Measurements from ENCODE around the gene TNC.

The TNC gene

DNA sequence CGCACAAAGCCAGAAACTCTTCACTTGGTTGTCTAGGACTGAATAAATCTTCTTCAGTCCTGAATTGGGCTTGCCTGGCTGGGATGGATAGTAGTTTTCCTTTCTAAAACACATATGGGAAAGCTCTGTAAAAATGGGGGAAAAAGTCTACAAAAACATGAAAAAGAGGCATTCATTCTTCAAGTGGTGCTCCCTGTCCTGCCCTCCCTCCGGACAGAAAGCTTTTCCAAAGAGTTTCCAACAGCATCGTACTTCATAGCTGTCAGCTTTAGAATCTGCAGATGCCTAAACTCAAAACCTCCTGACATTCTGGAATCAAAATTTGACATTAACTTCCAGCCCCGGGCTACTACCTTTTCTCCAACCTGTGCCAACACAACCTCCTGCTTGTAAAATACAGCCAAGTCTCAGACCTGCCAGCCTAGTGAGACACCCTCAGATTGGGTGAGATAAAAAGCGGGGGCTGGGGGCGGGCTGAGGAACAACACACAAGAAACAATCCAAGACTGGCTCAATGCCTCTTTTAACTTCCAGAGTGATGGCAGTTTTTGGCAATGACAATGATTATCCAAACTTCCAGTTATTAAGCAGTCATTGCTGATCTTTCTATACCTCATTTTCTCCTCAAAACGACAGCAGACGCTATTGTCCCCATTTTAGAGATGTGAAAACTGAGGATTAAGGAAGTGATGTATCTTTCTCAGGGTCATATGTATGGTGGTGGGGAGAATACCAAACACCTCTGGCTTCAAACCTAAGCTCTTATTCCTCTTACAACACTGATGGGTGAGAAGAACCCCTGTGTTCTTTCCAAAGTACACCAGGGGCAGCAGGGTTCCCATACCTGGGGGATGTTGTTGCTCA, 1.3 kb downstream of the TNC start:
- no peaks in the 10 kb centered on the region; the same call in 1 of the 2 replicates for H3K9me3 ChIP-seq
- DNase-seq = no peak
- H3K36me3 ChIP-seq = no peaks in the 10 kb centered on the region
- H3K4me3 ChIP-seq (ENCODE audit: low read depth, low read length) = no peak overlapping the region
- H3K27me3 ChIP-seq = peaks cover 16% of the 10 kb centered on the region
- H3K4me1 ChIP-seq = no peaks in the 10 kb centered on the region
- TF ChIP-seq, protein P1, sequence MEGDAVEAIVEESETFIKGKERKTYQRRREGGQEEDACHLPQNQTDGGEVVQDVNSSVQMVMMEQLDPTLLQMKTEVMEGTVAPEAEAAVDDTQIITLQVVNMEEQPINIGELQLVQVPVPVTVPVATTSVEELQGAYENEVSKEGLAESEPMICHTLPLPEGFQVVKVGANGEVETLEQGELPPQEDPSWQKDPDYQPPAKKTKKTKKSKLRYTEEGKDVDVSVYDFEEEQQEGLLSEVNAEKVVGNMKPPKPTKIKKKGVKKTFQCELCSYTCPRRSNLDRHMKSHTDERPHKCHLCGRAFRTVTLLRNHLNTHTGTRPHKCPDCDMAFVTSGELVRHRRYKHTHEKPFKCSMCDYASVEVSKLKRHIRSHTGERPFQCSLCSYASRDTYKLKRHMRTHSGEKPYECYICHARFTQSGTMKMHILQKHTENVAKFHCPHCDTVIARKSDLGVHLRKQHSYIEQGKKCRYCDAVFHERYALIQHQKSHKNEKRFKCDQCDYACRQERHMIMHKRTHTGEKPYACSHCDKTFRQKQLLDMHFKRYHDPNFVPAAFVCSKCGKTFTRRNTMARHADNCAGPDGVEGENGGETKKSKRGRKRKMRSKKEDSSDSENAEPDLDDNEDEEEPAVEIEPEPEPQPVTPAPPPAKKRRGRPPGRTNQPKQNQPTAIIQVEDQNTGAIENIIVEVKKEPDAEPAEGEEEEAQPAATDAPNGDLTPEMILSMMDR (IDR thresholded peaks at IDR 0.05; ENCODE audit: low read depth, low read length) = no peak

DNA sequence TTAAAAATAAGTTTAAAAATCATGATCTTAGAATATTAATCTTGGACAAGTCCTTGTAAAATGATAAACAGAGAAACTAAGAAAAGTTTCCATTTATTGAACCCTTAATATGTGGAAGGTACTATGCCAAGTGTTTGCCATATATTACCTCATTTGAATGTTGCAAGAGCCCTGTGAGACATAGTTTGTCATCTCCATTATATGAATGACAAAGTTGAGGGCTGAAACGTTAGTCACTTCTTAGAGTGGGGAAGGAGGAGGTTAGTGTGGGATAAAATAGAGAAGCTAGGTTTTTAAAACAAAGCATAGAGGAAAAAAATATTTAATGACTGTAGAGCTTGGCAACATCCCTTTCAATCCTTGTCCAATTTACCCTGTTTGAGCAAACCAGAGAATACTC, 2.0 kb downstream of the TNC start:
- DNase-seq = no peak
- no peaks in the 10 kb centered on the region for H3K36me3 ChIP-seq
- H3K4me3 ChIP-seq (ENCODE audit: low read depth, low read length) = no peak overlapping the region
- TF ChIP-seq, protein P1 (IDR thresholded peaks at IDR 0.05; ENCODE audit: low read depth, low read length) = no peak
- peaks cover 16% of the 10 kb centered on the region for H3K27me3 ChIP-seq
- H3K4me1 ChIP-seq = no peaks in the 10 kb centered on the region
- H3K9me3 ChIP-seq = no peaks in the 10 kb centered on the region; the same call in 1 of the 2 replicates

DNA sequence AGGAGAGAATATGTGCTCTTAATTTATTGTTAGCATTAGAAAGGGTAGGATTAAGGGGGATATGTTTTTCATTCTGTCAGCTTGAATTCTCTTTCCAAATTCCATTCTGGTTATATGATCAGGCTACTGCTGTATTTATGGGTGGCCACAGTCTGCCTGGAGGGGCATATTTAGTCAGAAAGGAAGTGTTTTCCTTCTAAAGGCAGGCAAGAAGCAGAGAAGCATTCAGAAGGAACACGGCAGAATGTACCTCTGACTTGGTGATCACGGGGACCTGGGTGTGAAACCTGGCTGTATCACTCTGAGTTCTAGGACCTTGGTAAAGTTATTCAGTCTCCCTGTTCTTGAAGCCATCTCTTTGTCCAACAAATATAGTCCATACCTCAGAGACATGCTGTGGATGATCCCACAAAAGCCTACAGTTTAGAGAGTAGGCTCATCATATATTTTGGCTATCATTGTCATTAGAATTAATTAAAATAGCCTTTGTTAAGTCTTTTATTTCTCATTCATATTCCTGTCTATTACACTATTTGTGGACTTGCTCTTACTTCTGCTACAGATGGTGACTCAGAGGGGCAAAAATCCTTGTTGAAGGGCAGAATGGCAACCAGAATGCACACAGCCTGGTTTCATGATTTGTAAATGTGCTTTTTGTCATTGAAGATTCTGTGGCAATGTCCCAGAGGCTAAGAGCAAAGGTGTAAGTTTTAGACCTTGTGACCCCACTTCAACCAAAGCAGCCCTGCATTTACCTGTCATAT, 2.7 kb downstream of the TNC start:
- TF ChIP-seq, protein P1 (IDR thresholded peaks at IDR 0.05; ENCODE audit: low read depth, low read length) = no peak
- H3K36me3 ChIP-seq = no peaks in the 10 kb centered on the region
- H3K9me3 ChIP-seq = no peaks in the 10 kb centered on the region; the same call in 1 of the 2 replicates
- H3K4me1 ChIP-seq = no peaks in the 10 kb centered on the region
- H3K27me3 ChIP-seq = peaks cover 16% of the 10 kb centered on the region
- DNase-seq = no peak
- no peak overlapping the region for H3K4me3 ChIP-seq (ENCODE audit: low read depth, low read length)

DNA sequence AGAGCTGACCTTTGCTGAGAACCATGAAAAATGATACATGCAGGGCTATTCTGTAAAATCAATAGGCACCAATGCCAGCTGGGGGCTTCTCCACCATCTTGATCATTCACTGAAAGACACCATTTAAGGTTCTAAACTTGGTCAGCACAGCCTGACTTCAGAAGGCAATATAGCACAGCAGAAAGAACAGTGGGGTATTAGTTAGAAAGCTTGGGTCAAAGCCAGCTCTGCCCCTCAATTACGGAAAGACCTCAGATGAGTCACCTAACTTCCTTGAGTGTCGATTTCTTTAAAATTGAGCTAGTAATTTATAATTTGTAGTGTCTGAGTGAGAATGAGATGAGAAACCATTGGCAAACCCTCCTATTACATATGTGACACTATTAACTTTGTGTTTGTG, 3.4 kb downstream of the TNC start:
- no peak for DNase-seq
- Histone ChIP-seq H3K27me3 (peaks cover 16% of the 10 kb centered on the region), H3K4me1 (no peaks in the 10 kb centered on the region), H3K36me3 (no peaks in the 10 kb centered on the region), H3K4me3 (ENCODE audit: low read depth, low read length) (no peak overlapping the region), H3K9me3 (no peaks in the 10 kb centered on the region; the same call in 1 of the 2 replicates)
- TF ChIP-seq, protein P1 (IDR thresholded peaks at IDR 0.05; ENCODE audit: low read depth, low read length) = no peak

DNA sequence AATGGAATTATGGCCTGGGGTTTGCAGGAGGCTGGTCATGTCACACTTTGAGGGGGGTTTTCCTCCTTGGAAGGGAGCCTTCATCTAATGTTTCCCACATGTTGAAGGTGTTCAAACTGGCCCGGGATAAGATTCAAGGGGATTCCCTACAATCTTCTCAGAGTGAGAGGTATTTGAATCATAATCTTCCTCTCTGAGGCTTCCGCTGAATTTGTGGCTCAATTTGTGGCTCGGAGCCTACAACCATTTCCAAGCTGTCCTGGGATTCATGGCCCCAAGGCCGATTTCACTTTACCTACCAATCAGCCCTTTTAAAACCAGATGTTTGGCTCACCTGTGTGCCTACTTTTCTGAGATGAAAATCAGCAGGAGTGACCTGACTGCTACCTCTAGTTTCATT, 3.9 kb downstream of the TNC start:
- H3K4me1 ChIP-seq = no peaks in the 10 kb centered on the region
- no peaks in the 10 kb centered on the region for H3K36me3 ChIP-seq
- DNase-seq = no peak
- H3K4me3 ChIP-seq (ENCODE audit: low read depth, low read length) = no peak overlapping the region
- TF ChIP-seq, protein P1 (IDR thresholded peaks at IDR 0.05; ENCODE audit: low read depth, low read length) = no peak
- peaks cover 14% of the 10 kb centered on the region for H3K27me3 ChIP-seq
- H3K9me3 ChIP-seq = no peaks in the 10 kb centered on the region; the same call in 1 of the 2 replicates

Data from BE2C (cell line).